IPS DF 6.9 (cell line): Measurements from ENCODE around the gene NXF1.

Source experiments
- DNase-seq: peaks from one replicate; pipeline ENCODE4 v3.0.0-alpha.2; 2013; ENCODE audit warnings: low read depth, low spot score
- H3K27ac ChIP-seq: one replicate; pipeline ENCODE4 v1.5.1; 2013; ENCODE audit warnings: low read length, control low read depth
- H3K27me3 ChIP-seq: 2 replicates; pipeline ENCODE4 v1.6.1; 2013; ENCODE audit warnings: mild to moderate bottlenecking, low read length; ENCODE audit not compliant: control insufficient read depth, insufficient read depth
- H3K36me3 ChIP-seq: 2 replicates; pipeline ENCODE4 v1.6.1; 2013; ENCODE audit warnings: low read length; ENCODE audit not compliant: control insufficient read depth, insufficient read depth
- H3K4me1 ChIP-seq: 2 replicates; pipeline ENCODE4 v1.6.1; 2013; ENCODE audit warnings: low read length; ENCODE audit not compliant: control insufficient read depth, insufficient read depth
- H3K4me3 ChIP-seq: 2 replicates; pipeline ENCODE4 v1.5.1; 2013; ENCODE audit warnings: mild to moderate bottlenecking, low read length
- H3K9me3 ChIP-seq: 2 replicates; pipeline ENCODE4 v1.6.1; 2013; ENCODE audit warnings: low read length, inconsistent platforms; ENCODE audit not compliant: control insufficient read depth, insufficient read depth
- WGBS: extraction: QIAGEN DNeasy Blood & Tissue Kit; methylation state at CpG from one replicate; pipeline ENCODE4 v1.1.7; 2013; ENCODE audit warnings: mixed read lengths, missing lambda C conversion rate; ENCODE audit not compliant: insufficient read length, insufficient coverage; 5-methylcytosine and 5-hydroxymethylcytosine counted together

NXF1 gene

DNA sequence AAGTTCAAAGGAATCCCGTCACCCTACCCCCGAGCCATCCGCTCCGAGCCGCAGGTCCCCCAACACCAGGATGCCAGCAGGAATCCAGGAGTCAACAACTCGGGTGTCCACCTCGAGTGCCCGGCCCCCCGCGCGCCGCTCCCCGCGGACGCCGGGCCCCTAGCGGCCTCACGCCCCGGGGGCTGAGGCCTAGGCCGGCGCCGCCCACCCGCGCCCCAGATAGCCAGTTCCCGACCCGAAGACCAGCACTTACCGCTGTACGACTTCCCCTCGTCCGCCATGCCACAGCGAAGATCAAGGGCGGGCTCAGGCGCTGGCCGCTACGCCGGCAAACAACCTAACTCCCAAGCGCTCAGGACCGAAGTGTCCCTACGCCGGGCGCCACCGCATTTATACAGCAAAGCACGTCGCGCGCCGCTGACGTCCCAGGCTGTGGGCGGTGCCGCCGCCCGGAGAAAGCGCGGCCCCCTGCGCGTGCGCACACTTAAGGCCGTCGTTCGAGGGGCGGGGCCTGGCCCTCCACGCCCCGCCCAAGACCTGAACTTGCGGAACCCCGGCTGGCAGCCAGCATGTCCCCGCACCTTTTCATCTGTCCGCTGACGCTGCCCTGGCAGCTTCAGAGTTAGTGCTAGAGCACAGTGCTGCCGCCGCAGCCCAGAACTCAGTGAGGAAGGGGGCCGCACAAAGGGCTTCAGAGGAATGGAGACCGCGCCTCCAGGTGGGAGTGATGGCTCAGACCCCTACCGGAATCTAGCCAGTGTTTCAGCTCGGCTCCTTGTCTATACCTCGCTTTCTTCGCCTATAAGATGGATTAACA is at the start of gene NXF1:
Gene NXF1, minus strand, starts transcription at position 365 of the 817 bp plus-strand sequence. Its CDS starts 84 bp downstream, at position 281.
- H3K4me1 ChIP-seq = no peaks in the 10 kb centered on the region
- H3K27ac ChIP-seq = no peak within 1 kb of the TSS
- H3K27me3 ChIP-seq = no peaks in the 10 kb centered on the region
- H3K36me3 ChIP-seq = peaks cover 14% of the 10 kb centered on the region
- peak; percentile 79 for DNase-seq
- no peaks in the 10 kb centered on the region for H3K9me3 ChIP-seq
- peak within 1 kb of the TSS; percentile 70; the same call in 1 of the 2 replicates for H3K4me3 ChIP-seq
- no CpG with 5 or more reads among the region's 77 CpGs for WGBS

DNA sequence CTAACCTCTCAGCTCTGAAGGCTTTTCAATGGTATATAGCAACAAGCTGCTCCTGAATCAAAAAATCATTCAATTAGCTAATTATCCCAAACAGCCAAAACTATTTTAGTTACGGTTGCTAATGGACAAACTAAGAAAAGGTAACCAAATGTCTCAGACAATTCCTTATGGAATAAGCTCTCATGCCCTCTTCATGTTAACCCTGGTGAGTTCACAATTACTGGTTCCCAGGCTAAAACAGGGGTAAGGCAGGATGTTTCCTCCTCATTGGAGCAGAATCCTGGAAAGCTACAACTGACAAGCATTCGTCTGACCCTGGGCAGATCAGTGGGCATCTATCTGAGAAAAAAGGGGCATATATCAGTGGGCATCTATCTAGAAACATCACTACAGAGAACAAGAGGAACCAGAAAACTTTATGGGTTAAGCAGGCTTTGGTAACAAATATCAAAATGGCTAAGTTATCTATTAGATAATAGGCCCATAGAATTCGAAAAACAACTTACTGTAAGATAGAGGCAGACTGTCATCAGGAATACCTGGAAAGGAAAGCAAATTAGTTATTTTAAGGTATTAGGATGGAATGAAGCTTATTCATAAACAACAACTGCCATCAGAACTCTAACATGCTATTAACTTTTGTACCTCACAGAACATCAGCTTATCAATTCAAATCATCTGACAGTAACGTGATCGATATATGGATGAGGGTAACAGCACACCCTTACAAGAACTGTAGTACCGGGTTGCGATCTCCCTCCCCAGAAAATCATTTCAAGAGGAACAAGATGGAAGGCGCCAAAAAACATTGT is 49.0 kb upstream of the NXF1 start:
- WGBS = no CpG with 5 or more reads among the region's 8 CpGs
- Histone ChIP-seq H3K36me3 (peaks cover 32% of the 10 kb centered on the region; the same call in 1 of the 2 replicates), H3K27me3 (no peaks in the 10 kb centered on the region), H3K27ac (no peak overlapping the region), H3K4me3 (peak overlapping the region; percentile 45; the same call in 1 of the 2 replicates), H3K4me1 (no peaks in the 10 kb centered on the region), H3K9me3 (no peaks in the 10 kb centered on the region)
- DNase-seq = no peak

DNA sequence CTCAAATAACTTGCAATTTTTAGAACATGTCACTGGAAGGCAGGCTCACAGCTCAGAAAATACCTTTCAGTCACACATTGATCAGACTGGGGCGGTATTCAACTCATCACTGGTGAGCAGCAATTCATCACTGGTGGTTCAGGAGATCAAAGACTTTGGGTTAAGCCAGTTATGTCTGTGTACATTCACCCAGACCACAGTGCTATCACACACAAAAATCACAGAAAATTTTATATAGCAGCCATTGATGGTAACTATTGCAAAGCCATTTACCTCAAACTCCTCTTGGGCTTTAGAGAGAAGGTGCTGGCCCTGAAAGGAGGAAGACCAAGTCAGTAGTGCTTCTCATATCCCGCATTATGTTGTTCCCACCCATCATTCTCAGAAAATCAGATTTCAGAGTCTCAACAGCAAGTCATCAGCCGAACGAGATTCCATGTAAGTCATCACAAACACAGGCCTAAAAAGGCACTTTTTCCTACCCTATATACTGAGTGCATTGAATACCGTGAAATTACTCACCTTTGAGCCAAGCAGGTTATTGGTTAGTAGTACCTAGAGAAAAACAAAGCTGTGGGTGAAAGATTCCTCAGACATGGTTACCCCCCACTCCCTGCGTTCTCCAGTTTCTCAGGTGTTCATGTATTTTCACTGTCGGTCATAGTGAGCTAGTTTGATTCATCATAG is 48.2 kb upstream of the NXF1 start:
- H3K27ac ChIP-seq = no peak overlapping the region
- no CpG with 5 or more reads among the region's 7 CpGs for WGBS
- peaks cover 32% of the 10 kb centered on the region; the same call in 1 of the 2 replicates for H3K36me3 ChIP-seq
- H3K4me1 ChIP-seq = no peaks in the 10 kb centered on the region
- H3K27me3 ChIP-seq = no peaks in the 10 kb centered on the region
- H3K4me3 ChIP-seq = peak overlapping the region; percentile 45; the same call in 1 of the 2 replicates
- no peaks in the 10 kb centered on the region for H3K9me3 ChIP-seq
- DNase-seq = no peak

DNA sequence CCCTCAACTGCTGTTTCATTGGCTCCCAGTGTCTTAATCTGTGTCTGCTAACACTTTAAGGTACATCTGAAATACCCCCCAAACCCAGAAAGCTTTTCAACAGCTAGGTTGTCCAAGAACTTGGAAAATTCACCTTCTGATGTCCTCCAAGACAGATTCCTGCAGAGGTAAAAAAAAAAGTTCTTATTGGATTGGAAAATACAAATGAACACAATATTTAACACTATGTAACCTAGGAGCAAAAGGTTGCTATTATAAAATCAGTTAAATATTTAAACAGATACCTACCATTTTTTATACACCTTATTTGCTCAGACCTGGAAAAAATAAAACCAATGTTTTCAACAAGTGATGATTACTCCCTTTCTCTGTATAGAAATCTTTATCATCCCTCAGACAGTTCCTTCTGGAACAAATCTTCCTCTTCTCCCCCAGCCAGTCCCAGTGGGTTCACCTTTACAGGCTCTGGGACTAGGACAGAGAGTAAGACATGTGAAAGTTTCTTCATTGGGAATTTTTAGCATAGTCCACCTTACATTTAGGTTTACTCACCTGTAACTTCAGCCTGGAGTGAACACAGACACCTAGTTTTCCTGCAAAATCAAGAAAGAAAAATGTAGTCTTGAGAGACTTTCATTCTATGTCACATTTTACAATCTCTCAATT is 47.4 kb upstream of the NXF1 start:
- Histone ChIP-seq H3K36me3 (peaks cover 32% of the 10 kb centered on the region; the same call in 1 of the 2 replicates), H3K4me3 (no peak overlapping the region), H3K4me1 (no peaks in the 10 kb centered on the region), H3K27me3 (no peaks in the 10 kb centered on the region), H3K27ac (no peak overlapping the region), H3K9me3 (no peaks in the 10 kb centered on the region)
- DNase-seq = no peak

DNA sequence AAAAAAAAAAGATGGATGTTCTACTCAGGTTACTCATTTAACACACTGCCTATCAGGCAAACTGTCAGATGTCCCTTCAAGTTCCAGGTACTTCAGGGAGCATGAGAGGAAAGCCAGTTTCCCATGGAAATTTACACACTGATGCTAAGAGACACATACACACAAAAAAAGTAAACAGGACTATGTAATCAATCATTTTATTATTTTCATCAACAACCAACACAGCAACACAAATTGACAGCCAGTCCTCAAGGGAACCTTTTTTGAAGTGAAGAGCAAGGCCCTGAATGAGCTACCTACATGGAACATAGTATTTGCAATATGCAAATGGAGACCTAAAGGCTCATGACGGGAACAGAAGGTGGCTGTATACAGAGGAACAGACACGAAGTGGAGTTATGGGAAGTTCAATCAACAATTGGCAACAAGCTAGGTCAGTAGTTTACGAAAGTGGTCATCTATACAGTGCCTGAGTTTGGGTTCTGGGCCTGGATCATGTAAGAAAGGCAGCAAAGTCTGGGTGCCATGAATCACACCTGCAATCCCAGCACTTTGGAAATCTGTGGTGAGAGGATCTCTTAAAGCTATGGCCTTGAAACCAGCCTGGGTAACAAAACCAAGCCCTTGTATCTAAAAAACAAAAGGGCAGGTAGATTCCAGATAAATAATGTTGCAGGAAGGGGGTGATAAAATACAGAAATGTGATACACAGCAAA is 46.7 kb upstream of the NXF1 start:
- Histone ChIP-seq H3K27ac (no peak overlapping the region), H3K9me3 (no peaks in the 10 kb centered on the region), H3K4me3 (no peak overlapping the region; the same call in 1 of the 2 replicates), H3K36me3 (peaks cover 32% of the 10 kb centered on the region; the same call in 1 of the 2 replicates), H3K27me3 (no peaks in the 10 kb centered on the region), H3K4me1 (no peaks in the 10 kb centered on the region)
- no peak for DNase-seq
- no CpG with 5 or more reads among the region's 3 CpGs for WGBS

DNA sequence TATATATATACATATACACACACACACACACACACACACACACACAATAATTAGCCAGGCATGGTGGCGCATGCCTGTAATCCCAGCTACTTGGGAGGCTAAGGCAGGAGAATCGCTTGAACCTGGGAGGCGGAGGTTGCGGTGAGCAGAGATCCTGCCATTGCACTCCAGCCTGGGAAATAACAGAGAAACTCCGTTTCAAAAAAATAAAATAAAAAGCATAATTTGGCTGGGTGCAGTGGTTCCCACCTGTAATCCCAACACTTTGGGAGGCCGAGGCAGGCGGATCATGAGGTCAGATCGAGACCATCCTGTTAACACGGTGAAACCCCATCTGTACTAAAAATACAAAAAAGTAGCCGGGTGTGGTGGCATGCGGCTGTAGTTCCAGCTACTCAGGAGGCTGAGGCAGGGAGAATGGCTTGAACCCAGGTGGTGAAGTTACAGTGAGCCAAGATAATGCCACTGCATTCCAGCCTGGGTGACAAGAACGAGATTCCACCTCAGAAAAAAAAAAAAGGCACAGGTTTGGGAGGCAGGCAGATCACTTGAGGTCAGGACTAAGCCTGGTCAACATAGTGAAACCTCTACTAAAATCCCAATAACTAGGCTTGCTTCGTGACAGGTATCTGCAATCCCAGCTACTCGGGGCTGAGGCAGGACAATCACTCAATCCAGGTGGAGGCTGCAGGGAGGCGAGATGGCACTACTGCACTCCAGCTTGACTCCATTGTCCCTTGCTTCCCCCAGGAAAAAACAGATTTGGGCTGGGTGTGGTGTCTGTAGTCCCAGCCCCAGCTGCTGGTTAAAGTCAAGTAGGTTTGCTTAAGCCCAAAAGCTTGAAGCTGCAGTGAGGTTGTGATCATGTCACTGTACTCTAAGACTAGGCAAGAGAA is 45.9 kb upstream of the NXF1 start:
- no peak for DNase-seq
- Histone ChIP-seq H3K36me3 (peaks cover 32% of the 10 kb centered on the region; the same call in 1 of the 2 replicates), H3K4me1 (no peaks in the 10 kb centered on the region), H3K4me3 (no peak overlapping the region), H3K27me3 (no peaks in the 10 kb centered on the region), H3K9me3 (no peaks in the 10 kb centered on the region), H3K27ac (no peak overlapping the region)
- no CpG with 5 or more reads among the region's 15 CpGs for WGBS

DNA sequence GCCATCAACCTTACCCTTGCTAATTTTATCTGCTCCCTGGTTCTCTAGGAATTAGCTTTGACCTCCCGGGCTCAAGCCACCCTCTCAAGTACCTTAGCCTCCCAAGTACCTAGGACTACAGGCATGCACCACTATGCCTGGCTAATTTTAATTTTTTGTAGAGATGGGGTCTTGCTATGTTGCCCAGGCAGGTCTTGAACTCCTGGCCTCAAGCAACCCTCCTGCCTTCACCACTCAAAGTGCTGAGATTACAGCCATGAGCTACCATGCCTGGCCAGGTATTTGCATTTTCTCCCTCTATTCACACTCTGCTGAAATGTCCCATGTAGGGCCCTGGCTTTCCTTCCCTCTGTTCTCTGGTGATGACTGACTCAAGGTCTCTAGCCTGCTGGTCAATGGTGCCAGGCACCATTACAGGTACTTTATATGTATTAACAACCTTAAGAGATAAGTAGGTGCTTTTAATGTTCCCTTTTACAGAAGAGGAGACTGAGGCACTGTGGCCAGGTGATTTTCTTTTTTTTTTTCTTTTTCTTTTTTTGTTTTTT is 42.6 kb upstream of the NXF1 start:
- Histone ChIP-seq H3K27me3 (no peaks in the 10 kb centered on the region), H3K9me3 (no peaks in the 10 kb centered on the region), H3K36me3 (peaks cover 9% of the 10 kb centered on the region; the same call in 1 of the 2 replicates), H3K4me3 (no peak overlapping the region), H3K27ac (no peak overlapping the region), H3K4me1 (no peaks in the 10 kb centered on the region)
- no CpG with 5 or more reads among the region's 1 CpG for WGBS
- DNase-seq = no peak

DNA sequence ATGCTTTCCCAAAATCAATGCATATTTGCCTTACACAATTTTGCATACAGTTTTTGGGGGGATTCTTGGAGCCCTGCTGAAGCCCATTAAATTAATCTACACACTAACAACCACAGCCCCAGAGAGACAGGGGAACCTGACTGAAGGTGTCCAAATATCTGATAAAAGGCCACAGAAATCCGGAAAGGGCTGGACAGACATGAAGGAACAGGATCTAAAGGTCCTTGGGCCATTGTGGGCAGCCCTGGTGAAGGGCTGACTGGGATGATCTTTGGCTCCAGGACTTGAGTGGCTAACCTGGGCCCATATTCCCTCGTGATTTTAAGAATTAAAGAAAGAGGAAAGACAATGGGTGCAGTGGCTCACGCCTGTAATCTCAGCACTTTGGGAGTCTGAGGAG is 40.9 kb upstream of the NXF1 start:
- no peak for DNase-seq
- no CpG with 5 or more reads among the region's 3 CpGs for WGBS
- H3K27ac ChIP-seq = no peak overlapping the region

DNA sequence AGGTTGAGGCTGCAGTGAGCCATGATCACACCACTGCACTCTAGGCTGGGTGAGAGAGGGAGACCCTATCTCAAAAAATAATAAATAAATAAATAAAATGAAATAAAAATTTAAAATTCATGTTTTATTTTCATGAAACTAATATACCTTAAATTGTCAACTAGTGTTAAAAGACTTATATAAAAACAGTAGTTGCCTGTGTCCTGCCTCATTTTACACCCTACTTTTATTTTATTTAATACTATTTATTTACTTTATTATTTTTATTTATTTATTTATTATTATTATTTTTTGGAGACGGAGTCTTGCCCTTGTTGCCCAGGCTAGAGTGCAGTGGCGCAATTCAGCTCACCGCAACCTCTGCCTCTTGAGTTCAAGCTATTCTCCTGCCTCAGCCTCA is 38.9 kb upstream of the NXF1 start:
- Histone ChIP-seq H3K36me3 (no peaks in the 10 kb centered on the region), H3K27me3 (no peaks in the 10 kb centered on the region), H3K4me1 (no peaks in the 10 kb centered on the region), H3K4me3 (no peak overlapping the region), H3K27ac (no peak overlapping the region), H3K9me3 (no peaks in the 10 kb centered on the region)
- WGBS = no CpG with 5 or more reads among the region's 3 CpGs
- no peak for DNase-seq

More for the DNA sequence above, 40.9 kb upstream of the NXF1 start:
- Histone ChIP-seq H3K4me1 (no peaks in the 10 kb centered on the region), H3K27me3 (no peaks in the 10 kb centered on the region), H3K36me3 (no peaks in the 10 kb centered on the region), H3K4me3 (no peak overlapping the region), H3K9me3 (no peaks in the 10 kb centered on the region)
